Activated CD4-positive, alpha-beta T cell treated with anti-CD3 and anti-CD28 coated beads, Interleukin-2, amount 50 U/mL, for 16 hours (primary cell): ENCODE measurements around the gene MT1X.
"Not testable (repeated sequence)": the region's sequence is repeated elsewhere in the genome, so short reads cannot be mapped to it uniquely, and the experiment has no call there.

Experiments
- DNase-seq: peaks from one replicate; pipeline ENCODE4 v3.0.0-alpha.2; 2020

Gene MT1X

DNA sequence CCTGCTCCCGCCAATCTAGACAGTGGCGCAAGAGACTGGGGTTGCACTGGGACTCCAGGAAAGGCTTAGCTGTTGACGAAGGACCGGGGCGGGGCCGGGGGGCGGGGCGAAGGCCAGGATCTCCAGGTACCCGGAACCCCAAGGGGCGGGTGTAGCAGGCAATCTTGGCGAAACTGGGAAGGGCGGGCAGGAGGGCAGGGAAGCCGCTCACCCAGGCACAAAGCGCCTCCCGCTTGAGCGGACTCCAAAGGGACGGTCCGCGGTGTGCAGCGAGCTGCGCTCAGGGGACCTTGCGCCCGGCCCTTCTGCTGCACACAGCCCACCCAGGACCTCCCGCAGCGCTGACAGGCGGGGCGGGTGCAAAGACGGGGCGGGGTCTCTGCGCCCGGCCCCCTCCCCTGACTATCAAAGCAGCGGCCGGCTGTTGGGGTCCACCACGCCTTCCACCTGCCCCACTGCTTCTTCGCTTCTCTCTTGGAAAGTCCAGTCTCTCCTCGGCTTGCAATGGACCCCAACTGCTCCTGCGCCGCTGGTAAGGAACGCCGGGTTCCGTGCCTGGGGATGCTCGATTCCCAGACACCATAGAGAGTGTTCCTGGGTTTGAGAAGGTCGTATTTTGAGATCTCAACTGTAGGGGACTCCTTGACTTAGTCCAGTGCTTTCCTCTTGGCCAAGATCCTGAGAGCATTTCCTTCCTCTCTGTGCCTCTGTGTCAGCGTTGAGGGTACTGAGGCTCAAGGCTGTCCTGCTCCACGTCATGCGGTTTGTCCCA, 24.5 kb upstream of the MT1X start, which contains the start of gene MT1F:
Gene MT1F (plus strand): TSS at position 405 of the 772 bp plus-strand sequence. CDS start 100 bp downstream, at position 505.
- DNase-seq: peak; percentile 54

DNA sequence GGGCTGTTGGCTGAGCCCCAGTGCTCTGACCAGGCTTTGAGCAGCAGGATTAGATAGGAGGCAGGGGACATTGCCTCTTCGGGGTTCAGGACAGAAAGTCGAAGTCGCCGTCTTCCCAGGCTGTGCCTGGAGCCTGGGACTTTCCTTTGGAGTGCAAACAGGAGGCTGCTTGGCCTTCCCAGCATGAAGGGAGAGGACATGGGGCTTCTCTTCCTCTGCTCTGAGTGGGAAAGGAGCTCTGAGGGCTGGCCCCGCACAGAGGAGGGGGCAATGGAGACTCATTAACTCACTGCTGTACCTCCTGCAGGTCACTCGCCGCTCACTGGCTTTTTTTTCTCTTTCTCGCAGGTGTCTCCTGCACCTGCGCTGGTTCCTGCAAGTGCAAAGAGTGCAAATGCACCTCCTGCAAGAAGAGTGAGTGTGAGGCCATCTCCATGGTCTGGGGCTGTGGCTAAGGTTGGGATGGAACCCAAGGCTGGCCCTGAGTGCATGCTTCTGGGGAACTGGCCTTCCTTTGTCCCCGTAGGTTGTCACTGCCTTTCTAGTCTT, 23.9 kb upstream of the MT1X start:
- DNase-seq: no peak

DNA sequence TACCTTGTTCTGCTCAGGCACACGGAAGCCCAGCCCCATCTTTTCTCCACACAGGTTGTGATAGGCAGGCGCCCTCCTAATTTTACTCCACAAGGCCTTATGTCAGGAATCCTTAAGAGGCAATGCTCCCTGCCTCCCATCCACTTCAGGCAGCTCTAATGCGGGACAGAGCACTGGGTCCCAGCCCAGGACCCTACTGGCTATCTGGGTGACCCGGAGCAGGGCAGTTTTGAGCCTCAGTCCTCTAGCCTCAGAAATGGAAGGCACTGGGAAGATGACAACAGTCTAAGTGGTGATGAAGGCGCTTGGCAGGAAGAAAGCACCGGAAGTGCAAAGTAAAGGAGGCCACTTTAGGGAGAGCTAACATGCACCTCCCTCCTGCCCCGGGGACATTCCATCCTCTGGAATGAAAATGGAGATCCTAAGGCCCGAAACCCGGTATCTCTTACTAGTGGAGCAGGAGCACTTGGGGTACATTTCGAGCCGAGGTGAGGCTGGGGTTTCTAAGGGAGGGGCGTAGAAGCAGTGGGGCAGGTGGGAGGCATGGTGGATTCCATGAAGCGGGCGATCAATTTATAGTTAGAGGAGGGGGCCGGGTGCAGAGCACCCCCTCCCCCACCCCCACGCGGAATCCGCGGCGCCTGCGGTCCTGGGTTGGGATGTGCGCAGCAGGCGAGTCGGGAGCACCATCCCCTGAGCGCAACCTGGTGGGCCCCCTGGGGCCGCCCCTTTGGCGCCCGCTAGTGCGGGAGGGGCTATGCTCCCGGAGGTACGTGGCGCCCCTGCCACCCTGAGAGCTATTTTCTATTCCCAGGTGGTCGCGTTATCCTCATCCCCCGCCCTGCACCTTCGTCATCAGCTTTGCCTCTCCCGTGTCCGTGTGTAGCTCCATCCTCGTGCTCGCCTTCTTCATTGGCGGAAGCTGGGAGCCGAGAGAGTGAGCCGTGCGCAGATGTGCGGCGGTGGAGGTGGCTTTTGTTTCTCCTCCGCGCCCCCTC, 19.6 kb upstream of the MT1X start:
- no peak for DNase-seq

DNA sequence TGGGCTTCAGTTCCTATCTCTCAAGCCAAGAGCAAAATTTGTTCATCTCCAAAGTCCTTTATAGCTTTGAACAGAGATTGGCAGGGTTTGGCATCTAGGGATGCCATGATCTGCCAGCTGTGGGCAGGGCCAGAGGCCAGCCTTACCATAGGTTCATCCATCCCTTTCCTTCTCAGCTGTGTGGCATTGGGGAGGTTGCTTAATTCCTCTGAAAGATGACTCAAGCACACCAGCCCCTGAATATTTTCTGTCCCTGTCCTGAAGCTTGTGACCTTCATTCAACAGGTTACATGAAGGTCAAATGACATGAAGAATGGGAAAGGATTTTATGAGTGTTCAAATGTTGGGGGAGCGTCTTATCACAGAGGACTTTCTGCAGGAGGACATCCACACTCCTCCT, 17.8 kb upstream of the MT1X start:
- no peak for DNase-seq

DNA sequence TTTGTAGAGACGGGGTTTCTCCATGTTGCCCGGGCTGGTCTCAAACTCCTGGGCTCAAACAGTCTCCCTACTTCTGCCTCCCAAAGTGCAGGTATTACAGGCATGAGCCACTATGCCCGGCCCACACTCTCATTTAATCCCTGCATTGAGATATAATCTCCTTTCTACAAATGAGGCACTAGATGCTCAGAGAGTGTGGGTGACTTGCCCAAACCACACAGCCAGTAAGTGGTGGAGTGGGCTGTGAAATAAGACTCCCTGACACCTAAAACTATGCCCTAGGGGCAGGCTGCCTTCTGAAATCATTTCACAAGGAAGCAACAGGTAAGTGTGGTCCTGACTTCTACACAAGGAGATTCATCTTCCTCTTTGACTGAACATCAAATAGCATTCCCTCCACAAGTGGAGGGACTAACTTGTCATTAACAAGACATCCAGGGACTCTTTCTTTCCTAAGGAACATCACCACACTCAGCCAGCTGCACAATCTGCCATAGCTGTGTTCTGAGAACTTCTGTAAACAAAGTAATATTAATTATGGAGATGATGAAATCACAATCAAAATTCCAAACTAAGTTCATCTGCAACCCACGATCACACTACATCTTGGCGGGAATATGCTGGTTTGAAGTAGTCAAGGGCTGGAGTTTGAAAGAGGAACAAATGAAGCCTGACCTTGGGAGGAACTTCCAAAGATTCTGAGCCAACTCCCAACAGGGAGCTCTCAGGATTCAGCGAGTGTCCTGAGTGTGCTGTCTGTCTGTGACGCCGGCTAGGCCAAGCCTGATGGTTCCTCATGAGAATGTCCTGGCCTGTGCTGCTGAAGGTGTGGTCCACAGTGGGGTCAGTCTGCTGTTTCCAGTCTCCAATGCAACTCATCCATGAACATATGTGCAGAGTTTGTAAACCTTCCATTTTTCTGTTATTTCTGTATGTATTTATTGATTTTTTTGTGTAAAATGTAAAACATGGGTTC, 16.7 kb upstream of the MT1X start:
- not testable (repeated sequence) for DNase-seq

DNA sequence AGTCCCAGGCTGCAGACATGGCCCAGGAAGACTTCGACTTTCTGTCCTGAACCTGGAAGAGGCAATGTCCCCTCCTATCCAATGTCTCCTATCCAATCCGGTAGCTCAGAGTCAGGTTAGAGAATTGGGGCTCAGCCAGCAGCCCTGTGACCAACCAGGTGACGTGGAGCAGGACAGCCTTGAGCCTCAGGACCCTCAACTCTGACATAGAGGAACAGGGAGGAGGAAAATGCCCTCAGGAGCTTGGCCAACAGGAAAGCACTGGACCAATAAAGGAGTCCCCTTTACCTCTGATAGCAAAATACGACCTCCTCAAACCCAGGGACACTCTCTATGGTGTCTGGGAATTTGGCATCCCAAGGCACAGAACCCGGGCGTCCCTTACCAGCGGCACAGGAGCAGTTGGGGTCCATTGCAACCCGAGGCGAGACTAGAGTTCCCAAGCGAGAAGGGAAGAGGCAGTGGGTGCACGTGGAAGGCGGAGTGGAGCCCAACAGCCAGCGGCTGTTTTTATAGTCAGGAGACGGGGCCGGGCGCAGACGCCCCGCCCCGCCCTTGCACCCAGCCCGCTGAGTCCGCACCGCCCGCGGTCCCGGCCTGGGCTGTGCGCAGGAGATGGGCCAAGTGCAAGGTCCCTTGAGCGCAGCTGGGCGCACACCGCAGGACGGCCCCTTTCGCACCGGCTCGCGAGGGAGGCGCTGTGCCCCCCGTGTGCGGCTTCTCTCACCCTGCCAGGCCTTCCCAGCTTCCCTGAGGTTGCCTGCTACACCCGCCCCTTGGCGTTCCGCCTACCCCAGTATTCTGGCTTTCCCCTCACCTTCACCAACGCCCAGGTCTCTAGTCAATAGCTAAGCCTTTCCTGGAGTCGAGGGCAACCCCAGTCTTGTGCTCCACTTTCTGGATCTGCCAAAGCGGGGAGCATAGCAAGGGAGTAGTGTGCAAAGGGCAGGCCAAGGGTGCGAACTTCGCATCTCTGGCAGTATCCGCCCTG, 14.4 kb upstream of the MT1X start, which contains the start of gene MT1G:
Gene MT1G (minus strand): TSS at position 485 of the 991 bp plus-strand sequence. CDS start 72 bp downstream, at position 413.
- peak; percentile 60 for DNase-seq

DNA sequence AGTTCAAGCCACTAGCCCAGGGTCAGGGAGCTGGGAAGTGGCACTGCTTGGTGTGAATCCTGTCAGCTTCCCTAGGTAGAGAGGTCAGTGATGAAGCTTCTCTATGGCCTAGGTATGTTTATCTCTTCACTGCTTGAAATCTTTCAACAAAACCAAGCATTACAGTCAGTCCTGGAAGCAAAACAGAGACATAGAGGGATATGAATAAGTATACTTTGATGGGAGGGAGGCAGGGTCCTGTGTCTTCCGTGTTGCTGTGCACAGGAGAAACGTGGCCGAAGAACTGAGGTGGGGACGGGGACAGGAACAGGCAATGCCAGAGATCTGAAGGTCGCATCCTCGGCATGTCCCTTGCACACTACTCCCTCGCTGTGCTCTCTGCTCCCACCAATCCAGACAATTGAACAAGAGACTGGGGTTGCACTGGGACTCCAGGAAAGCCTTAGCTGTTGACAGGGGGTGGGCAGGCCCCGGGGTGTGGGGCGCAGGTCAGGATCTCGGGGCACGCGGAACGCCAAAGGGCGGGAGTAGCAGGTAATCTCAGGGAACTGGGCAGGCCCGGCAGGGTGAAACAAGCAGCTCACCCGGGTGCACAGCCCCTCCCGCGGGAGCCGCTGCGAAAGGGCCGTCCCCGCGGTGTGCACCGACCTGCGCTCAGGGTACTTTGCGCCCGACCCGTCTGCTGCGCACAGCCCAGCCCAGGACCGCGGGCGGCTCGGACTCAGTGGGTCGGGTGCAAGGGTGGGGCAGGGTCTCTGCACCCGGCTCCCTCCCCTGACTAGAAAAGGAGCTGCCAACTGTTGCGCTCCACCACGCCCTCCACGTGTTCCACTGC, 13.0 kb upstream of the MT1X start, which contains the start of gene MT1H:
Gene MT1H (plus strand): TSS at position 810 of the 835 bp plus-strand sequence. CDS start 71 bp downstream, outside the sequence.
- DNase-seq: peak; percentile 23

DNA sequence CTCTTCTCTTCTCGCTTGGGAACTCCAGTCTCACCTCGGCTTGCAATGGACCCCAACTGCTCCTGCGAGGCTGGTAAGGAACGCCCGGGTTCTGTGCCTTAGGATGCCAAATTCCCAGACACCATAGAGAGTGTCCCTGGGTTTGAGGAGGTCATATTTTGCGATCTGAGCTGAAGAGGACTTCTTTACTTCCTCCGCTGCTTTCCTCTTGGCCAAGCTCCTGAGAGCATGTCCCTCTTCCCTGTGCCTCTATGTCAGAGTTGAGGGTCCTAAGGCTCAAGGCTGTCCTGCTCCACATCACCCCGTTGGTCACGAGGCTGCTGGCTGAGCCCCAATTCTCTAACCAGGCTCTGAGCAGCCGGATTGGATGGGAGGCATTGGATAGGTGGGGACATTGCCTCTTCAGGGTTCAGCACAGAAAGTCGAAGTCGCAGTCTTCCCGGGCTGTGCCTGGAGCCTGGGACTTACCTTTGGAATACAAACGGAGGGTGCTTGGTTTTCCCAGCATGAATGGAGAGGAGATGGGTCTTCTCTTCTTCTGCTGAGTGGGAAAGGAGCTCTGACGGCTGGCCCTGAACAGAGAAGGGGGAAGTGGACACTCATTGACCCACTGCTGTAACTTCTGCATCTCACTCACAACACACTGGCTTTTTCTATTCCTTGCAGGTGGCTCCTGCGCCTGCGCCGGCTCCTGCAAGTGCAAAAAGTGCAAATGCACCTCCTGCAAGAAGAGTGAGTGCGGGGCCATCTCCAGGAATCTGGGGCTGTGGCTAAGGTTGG, 12.2 kb upstream of the MT1X start:
- no peak for DNase-seq

DNA sequence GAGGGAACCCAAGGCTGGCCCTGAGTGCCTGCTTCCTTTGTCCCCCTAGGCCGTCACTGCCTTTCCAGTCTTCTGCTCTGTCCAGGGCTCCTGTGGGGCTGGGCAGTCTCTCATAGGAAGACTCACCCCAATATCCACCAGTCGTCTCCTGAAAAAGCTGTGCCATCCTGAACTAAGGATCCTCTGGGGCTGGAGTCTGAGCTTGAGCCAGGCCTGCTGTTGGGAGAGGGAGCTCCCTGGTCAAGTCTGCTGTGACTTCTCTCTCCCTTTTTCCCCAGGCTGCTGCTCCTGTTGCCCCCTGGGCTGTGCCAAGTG, 11.7 kb upstream of the MT1X start:
- no peak for DNase-seq

DNA sequence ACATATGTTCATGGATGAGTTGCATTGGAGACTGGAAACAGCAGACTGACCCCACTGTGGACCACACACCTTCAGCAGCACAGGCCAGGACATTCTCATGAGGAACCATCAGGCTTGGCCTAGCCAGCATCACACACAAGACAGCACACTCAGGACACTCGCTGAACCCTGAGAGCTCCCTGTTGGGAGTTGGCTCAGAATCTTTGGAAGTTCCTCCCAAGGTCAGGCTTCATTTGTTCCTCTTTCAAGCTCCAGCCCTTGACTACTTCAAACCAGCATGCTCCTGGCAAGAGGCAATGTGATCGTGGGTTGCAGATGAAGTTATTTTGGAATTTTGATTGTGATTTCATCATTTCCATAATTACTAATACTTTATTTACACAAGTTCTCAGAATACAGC, 10.6 kb upstream of the MT1X start:
- DNase-seq: not testable (repeated sequence)

DNA sequence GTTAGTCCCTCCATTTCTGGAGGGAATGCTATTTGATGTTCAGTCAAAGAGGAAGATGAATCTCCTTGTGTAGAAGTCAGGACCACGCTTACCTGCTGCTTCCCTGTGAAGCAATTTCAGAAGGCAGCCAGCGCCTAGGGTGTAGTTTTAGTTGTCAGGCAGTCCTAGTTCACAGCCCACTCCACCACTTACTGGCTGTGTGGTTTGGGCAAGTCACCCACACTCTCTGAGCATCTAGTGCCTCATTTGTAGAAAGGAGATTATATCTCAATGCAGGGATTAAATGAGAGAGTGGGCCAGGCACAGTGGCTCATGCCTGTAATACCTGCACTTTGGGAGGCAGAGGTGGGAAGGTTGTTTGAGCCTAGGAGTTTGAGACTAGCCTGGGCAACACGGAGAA, 10.1 kb upstream of the MT1X start:
- DNase-seq: not testable (repeated sequence)

DNA sequence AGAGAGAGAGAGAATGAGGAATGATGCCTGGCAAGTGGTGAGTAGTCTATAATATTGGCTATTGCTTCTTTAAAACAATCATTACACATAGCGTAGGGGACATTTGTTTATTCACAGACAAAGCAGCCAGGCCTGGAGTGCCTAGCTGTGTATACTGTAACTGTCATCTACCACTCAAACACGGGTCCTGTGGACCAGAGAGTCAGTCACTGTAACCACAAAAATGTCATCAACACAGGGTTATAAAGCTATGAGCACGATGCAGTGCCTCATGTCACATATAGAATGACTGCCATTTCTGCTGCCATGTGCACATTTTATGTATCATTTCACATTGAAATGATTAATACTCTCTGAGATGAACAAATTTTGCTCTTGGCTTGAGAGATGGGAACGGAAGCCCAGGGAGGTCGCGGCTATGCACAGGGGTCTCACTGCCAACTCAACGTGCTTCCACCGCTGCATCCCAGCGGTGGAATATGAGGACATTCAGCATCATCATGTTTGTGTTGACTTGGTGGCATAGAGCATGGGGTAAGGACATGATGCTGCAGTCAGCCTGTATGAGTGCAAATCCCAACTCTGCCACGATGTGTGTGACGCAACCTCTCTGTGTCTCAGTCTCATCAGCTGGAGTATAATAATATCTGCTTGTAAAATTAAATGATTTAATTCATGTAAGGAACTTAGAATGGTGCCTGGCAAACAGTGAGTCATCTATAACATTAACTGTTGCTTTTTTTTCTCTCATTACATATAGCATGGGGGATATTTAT, 9.3 kb upstream of the MT1X start:
- no peak for DNase-seq

DNA sequence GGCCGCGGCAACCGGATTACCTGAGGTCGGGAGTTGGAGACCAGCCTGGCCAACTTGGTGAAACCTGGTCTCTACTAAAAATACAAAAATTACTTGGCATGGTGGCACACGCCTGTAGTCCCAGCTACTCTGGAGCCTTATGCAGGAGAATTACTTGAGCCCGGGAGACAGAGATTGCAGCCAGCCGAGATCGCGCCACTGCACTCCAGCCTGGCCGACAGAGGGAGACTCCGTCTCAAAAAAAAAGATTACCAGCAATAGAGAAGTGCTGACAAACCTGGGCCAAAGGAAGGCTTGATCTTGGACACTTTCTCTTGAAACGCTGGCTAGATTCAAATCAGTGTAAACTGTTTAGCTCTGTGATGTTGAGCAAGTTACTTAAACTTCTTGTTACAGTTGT, 8.3 kb upstream of the MT1X start:
- no peak for DNase-seq

DNA sequence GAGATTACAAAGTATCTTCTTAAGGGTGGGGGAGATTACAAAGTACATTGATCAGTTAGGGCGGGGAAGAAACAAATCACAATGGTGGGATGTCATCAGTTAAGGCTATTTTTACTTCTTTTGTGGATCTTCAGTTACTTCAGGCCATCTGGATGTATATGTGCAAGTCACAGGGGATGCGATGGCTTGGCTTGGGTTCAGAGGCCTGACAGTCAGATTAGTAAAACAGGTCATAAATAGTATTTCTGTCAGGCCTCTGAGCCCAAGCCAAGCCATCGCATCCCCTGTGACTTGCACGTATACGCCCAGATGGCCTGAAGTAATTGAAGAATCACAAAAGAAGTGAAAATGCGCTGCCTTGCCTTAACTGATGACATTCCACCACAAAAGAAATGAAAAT, 7.7 kb upstream of the MT1X start:
- not testable (repeated sequence) for DNase-seq

DNA sequence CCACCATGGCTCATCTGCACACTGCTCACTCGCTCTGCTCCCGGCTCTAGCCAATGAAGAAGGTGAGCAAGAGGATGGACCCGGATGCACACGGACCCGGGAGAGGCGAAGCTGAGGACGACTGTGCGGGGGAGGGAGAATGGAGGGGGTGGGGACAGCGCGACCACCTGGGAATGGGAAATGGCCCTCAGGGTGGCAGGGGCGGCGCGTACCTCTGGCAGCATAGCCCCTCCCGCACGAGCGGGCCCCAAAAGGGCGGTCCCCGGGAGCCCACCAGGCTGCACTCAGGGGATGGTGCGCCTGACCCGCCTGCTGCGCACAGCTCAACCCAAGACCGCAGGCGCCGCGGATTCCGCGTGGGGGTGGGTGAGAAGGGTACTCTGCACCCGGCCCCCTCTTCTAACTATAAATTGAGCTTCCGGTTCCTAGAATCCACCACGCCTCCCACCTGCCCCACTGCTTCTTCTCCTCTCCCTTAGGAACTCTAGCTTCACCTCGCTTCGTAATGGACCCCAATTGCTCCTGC, 6.5 kb upstream of the MT1X start:
- DNase-seq: peak; percentile 20

DNA sequence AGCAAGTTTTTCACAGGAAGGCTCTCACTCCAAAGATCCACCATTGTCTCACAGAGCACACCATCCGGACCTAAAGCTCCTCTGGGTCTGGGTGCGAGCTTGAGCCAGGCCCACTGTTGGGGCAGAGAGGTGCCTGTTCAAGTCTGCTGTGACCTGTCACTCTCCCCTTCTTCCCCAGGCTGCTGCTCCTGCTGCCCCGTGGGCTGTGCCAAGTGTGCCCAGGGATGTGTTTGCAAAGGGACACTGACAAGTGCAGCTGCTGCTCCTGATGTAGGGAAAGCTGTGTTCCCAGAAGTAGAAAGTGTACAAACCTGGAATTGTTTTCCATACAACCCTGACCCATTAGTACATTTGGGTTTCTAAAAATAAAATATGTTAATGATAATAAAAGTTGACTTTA, 4.8 kb upstream of the MT1X start:
- no peak for DNase-seq

DNA sequence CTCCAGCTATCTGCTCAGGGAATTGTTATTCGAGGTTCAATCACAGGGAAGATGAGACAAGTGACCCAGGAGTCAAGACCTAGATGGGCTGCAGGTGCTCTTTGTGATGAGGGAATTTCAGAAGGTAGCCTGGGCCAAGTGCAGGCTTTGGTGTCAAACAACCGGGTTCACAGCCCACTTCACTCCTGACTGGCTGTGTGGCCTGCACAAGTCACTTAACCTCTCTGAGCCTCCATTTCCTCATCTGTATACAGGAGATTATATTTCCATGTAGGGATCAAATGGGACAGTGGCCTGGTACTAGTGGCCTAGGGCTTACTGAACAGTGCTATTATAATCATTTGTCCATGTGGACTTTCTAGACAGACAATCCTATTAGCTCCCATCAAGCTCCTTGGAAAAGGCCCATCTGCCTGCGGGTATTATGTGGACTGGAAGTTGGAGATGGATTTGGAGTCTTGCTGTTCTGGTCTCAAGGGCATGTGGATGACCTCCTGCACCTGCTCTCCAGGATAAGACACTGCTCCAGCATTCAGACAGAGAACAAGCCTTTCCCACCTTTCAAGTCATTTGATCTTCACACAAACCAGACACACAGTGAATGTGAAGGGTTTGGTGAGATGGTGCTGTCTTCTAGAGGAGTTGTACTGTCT, 3.1 kb upstream of the MT1X start:
- DNase-seq: no peak
